HTERT RPE-1 (cell line): Measurements from ENCODE around the gene NKX2-3.

ENCODE experiments used
- in situ Hi-C: fragments of 300-500 bp; cut with MboI; formaldehyde crosslinking; loops from 4 replicates; pipeline ENCODE4 v1.14.3; 2020; ENCODE audit warnings: low sequenced_read_pairs

The NKX2-3 gene

DNA sequence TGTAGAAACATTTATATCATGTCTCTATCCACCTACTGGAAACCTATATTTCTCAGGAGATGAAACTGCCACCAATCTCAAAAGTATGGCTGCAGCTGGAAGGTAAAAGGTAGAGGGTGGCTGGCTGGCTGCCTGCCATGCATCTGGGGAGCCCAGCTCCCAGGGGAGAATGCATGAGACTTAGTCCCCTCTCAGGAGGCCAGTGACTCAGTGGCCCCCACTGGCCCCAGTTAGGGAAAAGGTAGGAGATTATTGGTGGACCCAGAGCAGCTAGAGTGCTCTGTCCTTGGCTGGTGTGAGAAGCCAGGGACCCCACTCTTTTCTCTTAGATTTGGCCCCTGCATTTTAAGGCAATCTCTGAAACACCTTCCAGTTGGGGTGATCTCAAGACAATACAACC, 6.8 kb upstream of the NKX2-3 start:
- in situ Hi-C loops = no loop called here

DNA sequence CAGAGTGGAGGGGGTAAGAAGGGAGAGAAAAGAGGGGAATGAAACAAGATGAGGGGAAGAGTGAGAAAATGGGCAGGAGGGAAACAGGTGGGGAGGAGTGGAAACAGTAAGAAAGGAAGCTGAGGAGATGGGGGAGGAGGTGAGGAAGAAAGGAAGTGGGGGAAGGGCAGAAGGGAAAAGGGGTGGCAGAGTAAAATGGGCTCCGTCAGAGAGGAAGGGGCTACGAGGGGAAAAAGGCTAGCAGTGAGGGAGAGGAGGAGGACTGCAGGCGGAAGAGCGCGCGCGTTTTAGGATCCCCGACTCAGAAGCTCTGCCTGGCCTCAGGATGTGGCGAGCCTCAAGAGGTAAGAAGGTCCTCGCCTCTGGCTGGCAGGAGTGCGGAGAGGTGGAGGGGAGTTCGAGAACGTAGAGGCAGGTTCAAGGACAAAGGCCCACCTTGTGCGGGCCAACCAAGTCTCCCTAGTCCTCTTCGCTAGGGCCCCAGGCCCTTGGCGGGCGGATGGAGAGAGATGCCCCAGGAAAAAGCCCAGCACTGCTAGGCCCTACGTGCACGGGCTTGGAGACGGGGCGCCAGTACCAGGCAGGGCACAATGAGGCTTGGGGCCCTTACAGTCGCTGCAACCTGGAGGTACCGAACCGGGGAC, 5.8 kb upstream of the NKX2-3 start:
- in situ Hi-C loops = no loop called here

DNA sequence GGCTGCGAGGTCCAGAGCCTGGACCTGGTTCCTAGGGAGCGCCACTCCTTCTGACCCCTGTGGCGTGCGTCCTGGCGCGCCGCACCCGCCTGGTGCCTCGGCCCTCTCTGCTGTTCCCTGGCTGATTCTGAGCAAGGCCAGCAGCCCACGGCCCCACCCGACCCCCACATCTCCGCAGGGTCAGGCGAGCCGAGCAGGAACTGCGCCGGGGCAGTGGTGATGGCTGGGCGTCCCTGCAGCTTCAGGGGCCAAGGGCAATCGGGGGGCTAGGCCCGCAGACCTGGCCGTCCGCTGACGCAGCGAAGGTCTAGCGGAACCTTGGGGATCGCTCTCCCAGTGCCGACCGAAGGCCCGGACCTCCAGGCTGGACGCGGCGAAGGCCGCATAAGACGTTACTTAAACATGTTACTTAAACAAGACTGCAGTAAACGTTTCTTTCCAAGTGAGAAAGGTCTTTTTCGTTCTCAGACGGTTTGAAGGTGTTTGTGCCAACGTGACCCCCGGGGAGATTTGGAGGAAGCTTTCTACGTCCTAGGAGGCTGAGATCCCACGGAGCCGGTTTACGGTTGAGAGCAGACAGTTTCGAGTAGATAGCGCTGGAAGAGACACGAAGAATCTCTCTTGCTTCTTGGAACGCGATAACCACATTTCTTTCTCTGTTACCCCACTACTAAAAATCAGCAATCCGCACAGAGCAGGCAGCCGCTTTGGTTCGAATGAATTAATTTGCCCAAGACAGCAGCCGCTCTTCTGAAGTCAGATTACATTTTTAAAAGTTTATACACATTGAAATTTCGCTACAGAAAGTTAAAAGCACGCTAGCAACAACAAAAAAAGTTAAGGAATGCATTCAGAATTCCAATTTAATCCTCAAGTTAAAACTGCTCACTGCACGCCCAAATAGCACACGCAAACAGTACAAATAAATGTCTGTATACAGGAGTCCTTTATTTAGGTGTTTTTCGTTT, 4.9 kb upstream of the NKX2-3 start:
- in situ Hi-C loops = no loop called here

DNA sequence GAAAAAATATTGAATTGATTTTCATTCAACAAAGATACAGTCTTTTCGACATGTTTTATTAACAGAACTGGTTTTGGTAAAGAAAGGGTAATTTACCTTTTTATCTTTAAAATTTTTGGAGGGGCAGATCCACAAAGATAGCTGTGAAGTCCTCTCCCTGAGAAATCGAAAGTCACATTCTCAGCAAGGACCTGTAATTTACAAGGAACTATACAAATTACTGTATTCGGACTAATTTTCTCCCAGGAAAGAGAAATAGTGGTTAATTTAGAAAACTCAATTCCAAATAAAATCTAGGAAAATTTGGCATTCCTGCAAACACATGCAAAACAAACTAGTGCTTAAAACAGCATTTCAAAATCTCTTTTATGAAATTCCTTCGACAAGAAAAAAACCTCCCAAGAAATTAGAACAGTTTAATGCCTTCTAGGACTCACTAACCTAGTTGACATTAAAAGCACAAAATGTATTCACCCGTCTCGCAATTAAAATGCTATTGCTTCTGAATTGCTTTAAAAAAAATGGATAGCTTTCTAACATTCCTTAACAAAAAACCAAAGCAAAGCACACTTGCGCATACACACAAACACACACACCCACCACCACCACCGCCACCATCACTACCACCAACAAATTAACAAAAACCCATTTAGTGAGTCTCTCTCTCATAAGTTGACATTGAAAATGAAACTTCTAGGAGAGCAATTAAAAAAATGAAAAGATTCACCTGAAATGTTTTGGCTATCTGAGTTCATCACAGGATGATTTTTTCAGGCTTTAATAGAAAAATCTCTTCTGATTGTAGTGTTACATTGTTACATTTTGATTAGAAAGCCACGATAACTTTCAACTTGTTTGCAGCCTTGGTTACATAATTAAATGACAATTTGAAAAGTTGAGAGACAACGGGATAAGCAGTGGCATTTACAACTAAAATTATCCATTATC, 4.0 kb upstream of the NKX2-3 start:
- in situ Hi-C loops = no loop called here

DNA sequence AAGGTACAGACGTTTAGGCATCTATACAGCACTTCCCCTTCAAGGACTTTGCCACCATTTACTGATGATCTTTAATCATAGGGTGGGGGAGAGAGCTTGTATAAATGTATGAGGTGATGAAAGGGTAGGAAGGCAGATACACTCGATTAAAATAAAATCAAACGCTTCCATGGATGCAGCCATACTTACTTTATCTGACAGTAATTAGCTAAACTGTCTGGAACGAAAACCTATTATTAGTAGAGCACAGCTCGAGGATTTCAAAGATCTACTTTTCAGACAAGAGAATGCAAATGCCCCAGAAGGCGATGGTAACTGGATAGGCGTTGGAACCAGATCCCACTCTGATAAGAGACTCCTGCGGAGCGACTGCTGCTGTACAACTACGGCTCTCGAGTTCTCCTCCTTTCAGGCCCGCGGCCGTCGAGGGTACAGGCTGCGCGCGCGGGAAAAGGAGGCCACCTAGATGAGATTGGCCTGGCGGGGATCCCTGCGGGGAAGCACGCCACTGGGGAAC, 3.1 kb upstream of the NKX2-3 start:
- in situ Hi-C loops = no loop called here

DNA sequence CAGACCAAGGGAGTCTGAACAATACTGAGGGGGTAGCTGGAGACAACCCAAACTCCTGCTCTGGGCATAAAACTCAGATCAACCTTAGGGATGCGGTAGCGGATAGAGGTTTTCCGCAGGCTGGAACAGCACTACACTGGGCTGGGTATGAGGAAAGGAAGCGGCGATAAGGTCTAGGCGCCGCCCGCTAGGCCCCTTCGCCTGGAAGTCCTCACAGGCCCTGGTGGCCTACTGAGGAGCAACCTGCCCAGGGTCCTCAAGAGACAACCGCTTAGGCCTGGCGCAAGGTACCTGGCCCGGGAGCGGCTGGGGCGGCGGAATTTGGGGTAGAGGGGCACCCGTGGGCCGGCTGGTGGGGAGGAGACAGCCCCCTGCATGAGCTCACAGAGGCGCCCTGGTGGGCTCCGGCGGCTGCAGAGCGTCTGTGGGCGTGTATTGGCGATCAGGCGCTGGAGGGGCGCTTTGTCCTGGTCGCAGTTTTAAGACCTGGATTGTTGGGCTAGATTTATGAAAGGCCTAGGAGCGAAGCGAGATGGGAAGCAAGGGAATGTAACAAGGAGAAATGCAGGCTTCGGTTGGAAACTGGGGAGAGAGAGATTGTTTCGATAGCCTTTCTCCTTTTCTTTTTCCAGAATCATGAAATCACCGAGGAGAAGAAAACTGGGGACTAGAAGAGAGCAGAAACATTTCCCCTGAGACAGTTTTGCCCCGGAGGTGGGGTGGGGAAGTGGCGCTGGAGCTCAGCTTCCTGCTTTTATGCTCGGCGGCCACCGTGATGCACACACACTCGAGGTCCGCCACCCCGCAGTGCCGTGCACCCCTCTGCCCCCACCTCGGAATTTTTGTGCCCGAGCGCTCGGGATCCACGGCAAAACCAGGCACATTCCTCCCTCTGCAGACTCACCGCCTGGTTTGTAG, 2.4 kb upstream of the NKX2-3 start:
- in situ Hi-C loops = no loop called here

DNA sequence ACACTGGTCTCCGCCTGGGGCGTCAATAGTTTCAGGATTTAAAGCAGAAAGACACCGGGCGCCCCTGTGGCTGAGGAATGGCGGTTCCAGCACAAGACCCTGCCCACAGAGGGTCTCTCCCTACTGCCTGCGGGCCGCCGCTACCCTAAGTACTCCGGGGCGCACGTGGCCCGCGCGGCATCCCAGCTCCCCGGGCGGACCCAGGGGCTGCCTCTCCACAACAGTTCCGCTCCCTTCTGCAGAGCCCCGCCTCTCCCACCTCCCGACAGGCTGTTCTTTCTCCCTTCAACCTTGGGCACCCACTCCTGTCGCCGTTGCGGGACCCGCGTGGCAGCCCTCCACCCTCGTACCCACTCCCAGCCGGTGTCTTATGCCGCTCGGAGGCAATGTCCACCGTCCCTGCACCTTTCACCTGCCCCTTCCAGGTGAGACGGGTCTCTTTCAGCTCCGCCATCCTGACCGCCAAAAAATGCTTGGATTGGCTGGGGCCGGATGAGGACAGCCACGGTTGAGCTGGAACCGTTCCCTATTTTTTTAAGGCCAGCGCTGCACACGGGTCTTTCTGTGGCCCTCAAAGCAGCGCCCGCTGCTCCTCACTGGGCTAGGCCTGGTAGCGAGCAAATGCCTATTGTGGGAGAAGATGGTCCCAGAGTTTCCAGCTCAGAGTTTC, 1.6 kb upstream of the NKX2-3 start:
- in situ Hi-C loops = no loop called here

DNA sequence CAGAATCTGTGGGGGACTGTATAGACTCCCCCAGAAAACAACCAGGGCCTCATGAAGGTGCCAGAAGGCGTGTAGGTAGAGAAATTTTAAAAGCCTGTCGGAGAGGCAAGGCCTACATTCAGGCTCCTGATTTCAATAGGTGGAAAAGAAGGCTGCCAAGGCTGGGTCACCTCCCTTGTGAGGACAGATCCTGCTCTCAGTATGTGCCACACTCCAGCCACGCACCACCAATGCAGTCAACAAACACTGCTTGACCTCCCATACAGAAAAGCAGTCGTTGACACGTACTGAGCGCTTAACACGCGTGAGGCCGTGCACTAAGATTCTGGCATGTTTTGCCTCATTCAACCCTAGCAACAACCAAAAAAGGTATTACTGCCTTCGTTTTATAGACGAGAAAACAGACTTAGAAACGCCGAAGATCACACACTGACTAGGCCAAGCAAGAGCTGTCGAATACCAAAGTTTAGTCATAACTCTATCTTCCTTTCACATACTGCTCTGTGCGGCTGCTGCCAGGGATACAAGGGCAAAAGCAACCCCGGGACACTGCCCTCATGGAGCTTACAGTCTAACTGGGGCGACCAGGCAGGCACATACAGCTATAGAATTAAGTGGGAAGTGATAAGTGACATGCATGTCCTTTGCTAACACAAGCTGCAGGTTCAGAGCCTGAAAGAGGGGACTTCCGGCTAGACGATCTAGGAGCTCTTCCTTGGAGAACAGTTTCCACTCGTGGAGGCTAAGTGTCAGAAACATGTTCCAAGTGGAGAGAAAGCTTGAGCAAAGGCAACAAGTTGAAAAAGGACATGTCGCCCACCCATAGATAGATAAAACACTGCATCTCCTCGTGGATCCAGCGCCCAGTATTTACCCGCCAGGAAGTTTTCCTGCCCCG, 797 bp upstream of the NKX2-3 start:
- in situ Hi-C loops = no loop called here

DNA sequence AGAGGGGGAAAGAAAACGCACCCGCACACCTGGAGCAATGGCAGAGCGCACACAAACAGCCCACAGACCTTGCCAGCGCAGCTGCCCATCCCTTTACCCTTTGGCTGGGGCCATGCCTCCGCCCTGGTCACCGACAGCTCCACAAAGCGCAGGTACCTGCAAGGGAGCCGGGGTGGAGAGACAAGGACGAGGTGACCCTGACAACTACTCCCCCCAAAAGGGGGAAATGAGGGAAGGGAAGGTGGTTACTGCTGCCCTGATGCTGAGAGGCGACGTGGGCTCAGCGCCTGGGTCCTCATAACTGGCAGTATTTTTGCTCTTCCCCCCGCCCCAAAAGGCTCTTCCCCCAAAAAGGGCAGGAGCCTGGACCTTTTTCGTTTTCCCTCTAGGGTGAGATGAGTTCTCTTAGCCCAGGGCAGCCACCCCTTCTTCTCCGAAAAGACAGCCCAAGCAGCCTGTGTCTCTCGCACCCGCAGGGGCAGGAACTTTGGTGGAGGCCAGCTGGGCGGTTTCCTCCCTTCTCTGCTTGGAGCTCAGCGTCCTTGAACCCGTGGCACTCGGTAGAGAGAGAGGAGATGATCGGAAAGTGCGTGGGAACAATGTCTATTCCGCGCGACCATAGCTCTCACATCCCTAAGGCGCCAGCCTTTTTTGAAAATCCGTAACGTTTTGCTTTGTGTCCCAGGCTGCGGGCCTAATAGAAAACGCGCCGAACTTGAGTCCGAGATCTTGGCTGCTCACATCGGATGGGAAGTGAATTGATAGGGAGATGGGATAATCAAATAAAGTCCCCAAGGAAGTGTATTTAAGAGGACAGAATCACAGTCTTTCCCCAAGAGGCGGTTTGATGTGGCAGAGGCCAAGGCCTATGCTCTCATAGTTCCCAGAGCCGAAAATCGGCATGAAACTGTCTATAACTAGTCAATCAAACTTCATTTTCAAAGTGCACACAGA, 1.0 kb downstream of the NKX2-3 start:
- in situ Hi-C loops = no loop called here

DNA sequence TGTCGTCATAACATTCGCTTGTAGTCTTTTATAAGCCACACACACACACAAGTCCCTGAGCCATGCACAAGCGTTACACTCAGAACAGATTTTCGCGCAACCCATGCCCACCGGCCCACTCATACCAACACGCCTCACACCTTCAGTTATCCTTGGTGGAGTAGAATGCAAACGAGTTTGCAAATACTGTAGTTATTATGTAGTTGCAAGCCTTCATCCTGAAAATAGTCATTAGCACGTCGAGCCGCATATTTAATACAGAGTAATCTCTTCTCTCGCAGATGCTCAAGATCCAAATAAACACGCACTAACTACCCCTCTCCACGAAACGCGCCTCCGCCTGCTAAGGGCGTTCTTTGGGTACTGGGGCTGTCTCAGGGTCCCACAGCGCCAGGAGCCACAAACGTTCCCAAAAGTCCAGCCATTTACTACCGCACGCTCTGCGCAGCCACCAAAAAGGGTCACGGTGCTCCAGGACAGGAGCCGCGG, 1.8 kb downstream of the NKX2-3 start:
- in situ Hi-C loops = no loop called here

DNA sequence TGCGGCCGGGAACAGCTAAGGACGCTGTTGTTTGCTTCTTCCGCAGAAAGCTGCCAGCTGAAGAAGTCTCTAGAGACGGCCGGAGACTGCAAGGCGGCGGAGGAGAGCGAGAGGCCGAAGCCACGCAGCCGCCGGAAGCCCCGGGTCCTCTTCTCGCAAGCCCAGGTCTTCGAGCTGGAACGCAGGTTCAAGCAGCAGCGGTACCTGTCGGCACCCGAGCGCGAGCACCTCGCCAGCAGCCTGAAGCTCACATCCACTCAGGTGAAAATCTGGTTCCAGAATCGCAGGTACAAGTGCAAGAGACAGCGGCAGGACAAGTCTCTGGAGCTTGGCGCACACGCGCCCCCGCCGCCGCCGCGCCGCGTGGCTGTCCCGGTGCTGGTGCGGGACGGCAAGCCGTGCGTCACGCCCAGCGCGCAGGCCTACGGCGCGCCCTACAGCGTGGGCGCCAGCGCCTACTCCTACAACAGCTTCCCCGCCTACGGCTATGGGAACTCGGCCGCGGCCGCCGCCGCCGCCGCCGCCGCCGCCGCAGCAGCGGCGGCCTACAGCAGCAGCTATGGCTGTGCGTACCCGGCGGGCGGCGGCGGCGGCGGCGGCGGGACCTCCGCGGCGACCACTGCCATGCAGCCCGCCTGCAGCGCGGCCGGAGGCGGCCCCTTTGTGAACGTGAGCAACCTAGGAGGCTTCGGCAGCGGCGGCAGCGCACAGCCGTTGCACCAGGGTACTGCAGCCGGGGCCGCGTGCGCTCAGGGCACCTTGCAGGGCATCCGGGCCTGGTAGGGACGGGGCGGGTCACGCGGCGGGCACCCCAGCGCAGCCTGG, 2.4 kb downstream of the NKX2-3 start:
- in situ Hi-C loops = no loop called here

DNA sequence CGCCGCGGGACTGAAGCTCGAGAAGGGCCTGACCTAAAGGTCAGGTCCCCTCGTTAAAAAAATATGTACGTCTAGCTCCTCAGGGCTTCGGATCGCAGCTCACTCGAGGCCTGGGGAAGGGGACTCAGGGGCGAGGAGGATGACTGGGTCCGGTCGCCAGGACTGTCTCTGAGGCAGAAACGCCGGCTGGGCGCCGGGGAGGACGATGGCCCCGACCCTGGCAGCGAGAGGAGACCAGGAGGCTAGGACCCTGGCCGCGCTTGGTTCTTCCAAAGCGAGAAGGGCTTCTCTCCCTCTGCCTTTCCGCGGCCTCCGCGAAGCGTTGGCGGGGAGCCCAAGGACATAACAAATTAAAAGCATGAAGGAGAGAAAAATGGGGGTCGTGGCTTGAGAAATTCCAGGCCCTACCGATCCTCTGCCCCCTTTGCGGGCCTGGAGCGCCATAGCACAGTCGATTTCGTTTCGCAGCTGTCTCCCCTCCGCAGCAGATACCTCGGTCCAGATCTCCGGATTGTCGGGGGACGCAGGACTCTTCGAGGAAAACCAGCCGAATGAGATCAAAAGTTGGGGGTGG, 3.1 kb downstream of the NKX2-3 start:
- in situ Hi-C loops = no loop called here

DNA sequence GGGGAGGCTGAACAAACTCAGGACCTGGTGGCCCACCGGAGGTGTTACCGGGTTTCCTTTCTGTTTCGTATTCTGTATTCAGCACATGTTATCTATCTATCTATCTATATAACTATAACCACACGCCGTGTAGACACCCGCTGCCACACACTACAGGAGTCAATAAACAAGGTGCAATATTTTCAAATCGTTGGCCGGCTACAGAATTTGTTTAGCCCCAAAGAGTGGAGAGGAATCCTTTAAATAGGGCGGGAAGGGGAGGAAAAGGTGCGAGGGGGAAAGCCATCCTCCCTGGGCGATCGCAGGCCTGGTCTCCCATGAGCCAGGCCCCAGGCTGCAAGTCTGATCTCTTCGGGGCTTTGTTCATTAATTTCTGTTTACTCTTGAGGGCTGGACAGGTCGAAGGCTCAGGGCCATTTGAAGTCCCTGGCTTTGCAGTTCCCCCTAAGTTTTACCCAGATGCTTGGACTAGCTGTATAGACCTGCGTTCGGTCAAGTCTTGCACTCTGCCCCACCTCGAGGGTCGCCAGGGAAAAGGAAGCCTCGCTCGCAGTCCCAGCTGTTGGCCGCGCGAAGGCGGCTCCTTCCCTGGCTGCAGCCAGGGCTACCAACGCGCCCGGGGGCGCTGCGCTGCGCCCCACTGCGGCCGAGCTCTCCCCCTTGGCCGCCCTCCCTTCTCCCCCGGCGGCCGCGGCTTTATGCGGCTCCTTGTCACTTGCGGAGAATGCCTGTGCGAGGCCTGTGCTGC, 3.8 kb downstream of the NKX2-3 start:
- in situ Hi-C loops = no loop called here

DNA sequence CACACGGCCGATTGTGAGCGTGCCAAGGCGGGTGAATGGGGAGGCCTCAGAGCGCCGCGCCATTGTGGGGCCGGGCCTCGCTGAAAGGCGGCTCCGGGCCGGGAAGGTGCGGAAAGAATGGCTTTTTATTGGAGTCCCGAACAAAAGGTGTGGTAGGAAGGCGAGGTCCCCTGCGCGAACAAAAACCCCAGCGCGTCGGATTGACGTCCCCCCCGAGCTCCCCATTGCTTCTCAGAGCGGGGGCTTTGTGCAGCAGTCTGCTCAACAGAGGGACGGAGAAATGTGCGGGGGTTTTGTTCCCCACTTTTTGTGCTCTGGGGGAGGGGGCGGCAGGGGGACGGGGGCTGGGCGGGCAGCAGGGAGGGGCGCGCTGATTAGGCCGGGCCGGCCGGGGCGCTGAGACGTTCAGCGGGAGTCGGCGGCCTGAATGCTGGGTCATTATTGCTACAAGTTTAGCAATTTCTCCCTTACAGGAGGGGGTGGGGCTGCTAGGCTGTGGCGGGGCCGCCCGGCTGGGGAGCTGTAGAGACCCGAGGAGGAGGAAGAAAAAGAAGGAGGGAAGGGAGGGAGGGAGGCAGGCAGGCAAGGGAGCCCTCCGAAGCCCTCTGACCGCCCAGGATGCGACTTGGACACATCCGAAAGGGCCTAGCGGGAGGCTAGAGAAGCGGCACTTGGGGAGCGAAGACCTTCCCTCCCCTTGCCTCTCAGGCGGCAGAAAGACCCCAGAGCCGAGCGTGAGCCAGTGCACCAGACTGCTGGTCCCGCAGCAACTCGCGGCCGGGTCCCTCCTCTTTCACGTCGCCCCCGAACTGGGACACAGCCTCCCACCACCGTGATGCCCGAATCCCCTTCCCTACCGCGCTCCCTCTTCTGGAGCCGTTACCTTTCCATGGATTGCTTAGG, 4.6 kb downstream of the NKX2-3 start:
- in situ Hi-C loops = no loop called here
